B cell (primary cell): Measurements from ENCODE around the gene NCOA3. TPM values are rescaled to one million over a fixed set of nuclear protein-coding genes. Genes with fewer than 3 reads are reported as not detected.

Experiments used
- ATAC-seq: fragments of 200-7000 bp; cut with Tn5 transposase; one replicate; pipeline ENCODE4 v1.10.0; 2021; ENCODE audit warnings: low read depth, mild to moderate bottlenecking, moderate number of reproducible peaks, moderate library complexity
- CTCF ChIA-PET: fragments of 350-600 bp; sonication (Branson Sonifier 250); formaldehyde crosslinking; loops from one replicate; lab custom pipeline; 2021; ENCODE audit warnings: antibody characterized with exemption, inconsistent platforms; lab: Charles Lee
- POLR2A ChIA-PET: fragments of 350-600 bp; sonication (Branson Sonifier 250); formaldehyde crosslinking; loops from one replicate; lab custom pipeline; 2021; ENCODE audit warnings: antibody characterized with exemption; lab: Charles Lee
- DNase-seq: peaks from one replicate; pipeline ENCODE4 v3.0.0; 2013
- H2AFZ ChIP-seq: 2 replicates; pipeline ENCODE4 v1.6.1; 2012; ENCODE audit warnings: mild to moderate bottlenecking, low read depth, low read length; ENCODE audit not compliant: insufficient read depth, poor library complexity, severe bottlenecking
- H3K27ac ChIP-seq, 2 donors: 1 replicate in 1 of 2; 2 replicates in 1 of 2; pipeline ENCODE4 v1.5.1; 2012 to 2013; ENCODE audit warnings: low read length in 2 of 2, mild to moderate bottlenecking in 2 of 2, moderate library complexity in 1 of 2
- H3K27me3 ChIP-seq, 4 experiments: fragments of 200-600 bp in 1 of 4; sonication (generic) in 1 of 4; replicated peaks in 1 of 4; 1 replicate in 2 of 4; 2 replicates in 2 of 4; pipeline versions ENCODE4 v1.6.1 to v1.7.0; 2013 to 2016; ENCODE audit warnings: low read length in 3 of 4, mild to moderate bottlenecking in 2 of 4, mixed read lengths in 1 of 4, moderate library complexity in 1 of 4; ENCODE audit not compliant: insufficient read depth in 4 of 4, control insufficient read depth in 3 of 4; ENCODE audit errors: control extremely low read depth in 1 of 4
- H3K36me3 ChIP-seq, 2 experiments: replicated peaks in 1 of 2; 1 replicate in 1 of 2; 2 replicates in 1 of 2; pipeline versions ENCODE4 v1.6.1 to v1.7.1; 2013; ENCODE audit warnings: low read length in 1 of 2; ENCODE audit not compliant: insufficient read depth in 2 of 2, control insufficient read depth in 1 of 2; ENCODE audit errors: control extremely low read depth in 1 of 2, extremely low read depth in 1 of 2
- H3K4me1 ChIP-seq, 2 donors: fragments of 200-600 bp in 1 of 2; sonication (generic) in 1 of 2; 1 replicate in 1 of 2; 2 replicates in 1 of 2; pipeline versions ENCODE4 v1.5.1 to v1.6.1; 2013 to 2017; ENCODE audit warnings: low read length in 2 of 2; ENCODE audit not compliant: control insufficient read depth in 2 of 2, insufficient read depth in 2 of 2
- H3K4me2 ChIP-seq: replicated peaks from 2 replicates; pipeline ENCODE3; 2012; ENCODE audit warnings: mild to moderate bottlenecking, low read depth, low read length; ENCODE audit not compliant: poor library complexity, severe bottlenecking
- H3K4me3 ChIP-seq, 5 experiments: fragments of 200-600 bp in 1 of 5; sonication (generic) in 1 of 5; 1 replicate in 3 of 5; 2 replicates in 2 of 5; pipeline versions ENCODE4 v1.5.1 to v1.7.0; 2011 to 2016; ENCODE audit warnings: low read length in 4 of 5, mild to moderate bottlenecking in 4 of 5, low read depth in 2 of 5, control low read depth in 1 of 5, moderate library complexity in 1 of 5; ENCODE audit not compliant: insufficient read depth in 1 of 5; ENCODE audit errors: control extremely low read depth in 1 of 5, extremely low read depth in 1 of 5
- H3K79me2 ChIP-seq: fragments of 200-600 bp; sonication (generic); one replicate; pipeline ENCODE4 v1.6.0; 2016; ENCODE audit warnings: low read length; ENCODE audit not compliant: control insufficient read depth, insufficient read depth
- H3K9ac ChIP-seq: fragments of 200-600 bp; sonication (generic); 2 replicates; pipeline ENCODE4 v1.6.1; 2017; ENCODE audit warnings: mild to moderate bottlenecking, low read length, moderate library complexity
- H3K9me3 ChIP-seq, 3 donors: one replicate each; pipeline versions ENCODE4 v1.6.1 to v1.7.1; 2013; ENCODE audit warnings: low read length in 2 of 3; ENCODE audit not compliant: control insufficient read depth in 2 of 3, insufficient read depth in 1 of 3; ENCODE audit errors: control extremely low read depth in 1 of 3
- H4K20me1 ChIP-seq: 2 replicates; pipeline ENCODE4 v1.6.0; 2012; ENCODE audit warnings: mild to moderate bottlenecking, low read length; ENCODE audit not compliant: insufficient read depth, control insufficient read depth, poor library complexity, severe bottlenecking
- H3K27ac Mint-ChIP-seq: one replicate; pipeline ENCODE4 v1.8.0; 2021; ENCODE audit warnings: mixed read lengths
- H3K27me3 Mint-ChIP-seq: one replicate; pipeline ENCODE4 v1.8.0; 2021; ENCODE audit warnings: mixed read lengths
- H3K4me1 Mint-ChIP-seq: one replicate; pipeline ENCODE4 v1.8.0; 2021; ENCODE audit warnings: mixed read lengths
- H3K4me3 Mint-ChIP-seq: one replicate; pipeline ENCODE4 v1.8.0; 2021; ENCODE audit warnings: mixed read lengths
- H3K9me3 Mint-ChIP-seq: one replicate; pipeline ENCODE4 v1.8.0; 2022; ENCODE audit warnings: mixed read lengths; ENCODE audit not compliant: insufficient read depth
- EZH2 ChIP-seq: IDR thresholded peaks from 2 replicates; pipeline ENCODE4 v1.6.1; 2012; ENCODE audit warnings: borderline replicate concordance, low read depth, mild to moderate bottlenecking, moderate library complexity, low read length; ENCODE audit not compliant: insufficient read depth, poor library complexity, severe bottlenecking
- WGBS: methylation state at CpG from one replicate; pipeline ENCODE4 v1.1.5; 2013; ENCODE audit warnings: missing lambda C conversion rate; ENCODE audit not compliant: insufficient coverage; 5-methylcytosine and 5-hydroxymethylcytosine counted together
- intact Hi-C: fragments of 100-400 bp; cut with micrococcal nuclease; formaldehyde crosslinking; loops from one replicate; pipeline ENCODE4 v1.10.0; 2022
- polyA plus RNA-seq: library from polyadenylated mRNA; depleted of rRNA; stranded (reverse); fragments of >200 nt; gene quantifications from 2 replicates; pipeline ENCODE4 v1.2.3, GENCODE V29; 2012
- total RNA-seq, 2 donors: library from RNA; stranded (reverse); fragments of 120-200 nt in 1 of 2; gene quantifications; 1 replicate in 1 of 2; 2 replicates in 1 of 2; pipeline versions ENCODE4 v1.2.3 to v1.2.4, GENCODE V29; 2013 to 2022
- TF ChIP-seq, protein P1 (sequence below): fragments of 200-600 bp; IDR thresholded peaks from one replicate; pipeline ENCODE4 v1.8.0; 2022; ENCODE audit warnings: antibody characterized with exemption, mild to moderate bottlenecking

Gene NCOA3
- total and polyA plus RNA-seq, 2 donors (not counting 1 experiment from before 2014, with no cell fraction given), result 54.0 to 309 TPM

DNA sequence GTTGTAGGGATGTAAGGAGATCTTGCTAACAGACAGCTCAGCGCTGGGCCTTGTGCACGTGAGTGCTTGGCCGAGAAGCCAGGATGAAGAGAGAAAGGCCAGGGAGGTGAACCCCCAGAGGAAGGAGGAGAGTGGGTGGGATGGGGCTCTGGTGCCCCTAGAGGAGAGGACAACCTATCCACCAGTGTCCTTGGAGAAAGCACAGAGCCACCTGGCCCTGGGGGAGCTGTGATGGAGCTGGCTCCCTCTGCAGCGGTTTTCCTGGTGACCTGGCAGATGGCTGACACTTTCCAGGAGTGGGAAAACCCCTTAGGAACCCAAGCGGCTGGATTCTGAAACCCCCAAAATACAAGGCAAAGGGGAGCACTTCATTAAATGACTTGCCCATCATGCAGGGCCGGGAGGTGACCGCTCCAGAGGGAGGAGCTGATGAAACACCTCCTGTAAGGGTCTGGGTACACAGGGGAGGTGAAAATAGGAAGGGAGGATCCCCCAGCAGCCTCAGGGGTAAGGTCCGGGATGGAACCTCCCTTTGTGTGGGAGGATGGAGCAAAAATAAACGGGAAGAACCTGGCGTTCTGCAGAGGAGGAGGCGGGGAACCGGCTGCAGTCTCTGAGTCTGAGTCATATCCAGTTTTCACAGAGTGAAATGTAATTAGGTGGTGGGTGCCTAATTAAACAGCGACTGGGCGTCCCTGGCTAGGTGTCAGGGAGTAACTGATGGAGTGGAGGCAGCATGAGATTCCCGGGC is 203.2 kb downstream of the NCOA3 start:
- Histone ChIP-seq H3K4me2 (no peak overlapping the region), H2AFZ (no peak overlapping the region), H3K9me3 (no peaks in the 10 kb centered on the region), H3K4me3 (no peak overlapping the region), H3K27ac (no peak overlapping the region), H3K27me3 (no peaks in the 10 kb centered on the region), H3K9ac (no peak overlapping the region), H4K20me1 (no peaks in the 10 kb centered on the region), H3K79me2 (no peaks in the 10 kb centered on the region), H3K36me3 (no peaks in the 10 kb centered on the region), H3K4me1 (peaks cover 11 to 13% of the 10 kb centered on the region in 2 donors)
- DNase-seq (no peak), ATAC-seq (no peak)
- ChIA-PET CTCF (interaction anchor here (0.8 kb wide), 1 partner anchor 460 kb away, joined by 3 read pairs; no protein-coding TSS in a partner anchor), POLR2A (no interaction called here)
- peaks cover 21% of the 10 kb centered on the region for H3K27me3 Mint-ChIP-seq
- H3K4me1 Mint-ChIP-seq, result peaks cover 17% of the 10 kb centered on the region
- H3K27ac Mint-ChIP-seq, result no peak overlapping the region
- intact Hi-C loops, result no loop called here
- H3K9me3 Mint-ChIP-seq, result no peaks in the 10 kb centered on the region
- WGBS, result 64% methylated on average over 14 of the region's 15 CpGs
- TF ChIP-seq, protein P1, sequence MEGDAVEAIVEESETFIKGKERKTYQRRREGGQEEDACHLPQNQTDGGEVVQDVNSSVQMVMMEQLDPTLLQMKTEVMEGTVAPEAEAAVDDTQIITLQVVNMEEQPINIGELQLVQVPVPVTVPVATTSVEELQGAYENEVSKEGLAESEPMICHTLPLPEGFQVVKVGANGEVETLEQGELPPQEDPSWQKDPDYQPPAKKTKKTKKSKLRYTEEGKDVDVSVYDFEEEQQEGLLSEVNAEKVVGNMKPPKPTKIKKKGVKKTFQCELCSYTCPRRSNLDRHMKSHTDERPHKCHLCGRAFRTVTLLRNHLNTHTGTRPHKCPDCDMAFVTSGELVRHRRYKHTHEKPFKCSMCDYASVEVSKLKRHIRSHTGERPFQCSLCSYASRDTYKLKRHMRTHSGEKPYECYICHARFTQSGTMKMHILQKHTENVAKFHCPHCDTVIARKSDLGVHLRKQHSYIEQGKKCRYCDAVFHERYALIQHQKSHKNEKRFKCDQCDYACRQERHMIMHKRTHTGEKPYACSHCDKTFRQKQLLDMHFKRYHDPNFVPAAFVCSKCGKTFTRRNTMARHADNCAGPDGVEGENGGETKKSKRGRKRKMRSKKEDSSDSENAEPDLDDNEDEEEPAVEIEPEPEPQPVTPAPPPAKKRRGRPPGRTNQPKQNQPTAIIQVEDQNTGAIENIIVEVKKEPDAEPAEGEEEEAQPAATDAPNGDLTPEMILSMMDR, result no peak
- TF ChIP-seq EZH2, result no peak
- no peak overlapping the region for H3K4me3 Mint-ChIP-seq

DNA sequence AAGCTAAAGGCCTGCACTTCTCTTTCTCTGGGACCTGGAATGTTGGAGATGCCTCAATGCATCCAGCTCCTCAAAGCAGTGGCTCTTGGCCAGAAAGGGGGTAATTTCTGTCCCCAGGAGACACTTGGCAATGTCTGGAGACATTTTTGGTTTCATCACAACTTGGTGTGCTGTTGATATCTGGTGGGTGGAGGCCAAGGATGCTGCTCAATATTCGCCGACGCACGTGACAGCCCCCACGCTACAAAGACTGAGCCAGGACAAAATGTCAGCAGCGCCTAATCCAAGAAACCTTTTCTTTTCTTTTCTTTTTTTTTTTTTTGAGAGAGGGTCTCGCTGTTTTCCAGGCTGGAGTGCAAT is 203.8 kb downstream of the NCOA3 start:
- no peak overlapping the region for H2AFZ ChIP-seq
- H3K9ac ChIP-seq, result no peak overlapping the region
- no peaks in the 10 kb centered on the region for H3K79me2 ChIP-seq
- intact Hi-C loops, result no loop called here
- H3K4me2 ChIP-seq, result no peak overlapping the region
- H4K20me1 ChIP-seq, result no peaks in the 10 kb centered on the region
- no peak overlapping the region for H3K4me3 ChIP-seq
- H3K36me3 ChIP-seq, result no peaks in the 10 kb centered on the region
- Mint-ChIP-seq H3K4me3 (no peak overlapping the region), H3K4me1 (peaks cover 17% of the 10 kb centered on the region), H3K27ac (no peak overlapping the region), H3K9me3 (no peaks in the 10 kb centered on the region), H3K27me3 (peaks cover 21% of the 10 kb centered on the region)
- no peak overlapping the region for H3K27ac ChIP-seq
- WGBS, result no CpG with 5 or more reads among the region's 7 CpGs
- no peaks in the 10 kb centered on the region for H3K27me3 ChIP-seq
- ChIA-PET CTCF (interaction anchor here (0.8 kb wide), 1 partner anchor 461 kb away, joined by 3 read pairs; no protein-coding TSS in a partner anchor), POLR2A (no interaction called here)
- ATAC-seq, result no peak
- H3K9me3 ChIP-seq, result no peaks in the 10 kb centered on the region
- TF ChIP-seq, protein P1, result no peak
- TF ChIP-seq EZH2, result no peak
- DNase-seq, result no peak
- H3K4me1 ChIP-seq, result peaks cover 11 to 15% of the 10 kb centered on the region in 2 donors
